K562 (cell line): ENCODE results near the gene FRMD4A.

Source experiments
- FOS ChIP-seq: IDR thresholded peaks from 3 replicates; pipeline ENCODE4 v1.6.1; 2011; ENCODE audit not compliant: insufficient read length; ENCODE audit errors: extremely low read depth
- TAL1 ChIP-seq: fragments of 450-650 bp; IDR thresholded peaks from 2 replicates; pipeline ENCODE4 v1.6.1; 2016; ENCODE audit warnings: mild to moderate bottlenecking
- ZBTB2 ChIP-seq: fragments of 450-650 bp; IDR thresholded peaks from 2 replicates; pipeline ENCODE4 v1.6.1; 2016; ENCODE audit warnings: antibody characterized with exemption
- TF ChIP-seq, protein P1 (sequence below), 3 experiments: IDR thresholded peaks in 2 of 3; conservative IDR thresholded peaks in 1 of 3; 2 replicates each; pipeline ENCODE4 v1.5.1; 2011 to 2012; ENCODE audit warnings: low read length in 3 of 3, mild to moderate bottlenecking in 3 of 3, control low read depth in 2 of 3, improper control_type of control experiment in 1 of 3, inconsistent platforms in 1 of 3, low read depth in 1 of 3, mixed read lengths in 1 of 3, moderate library complexity in 1 of 3; ENCODE audit not compliant: insufficient read depth in 2 of 3
- TF ChIP-seq, protein P2 (sequence below): fragments of 250-450 bp; sonication (Bioruptor Pico); IDR thresholded peaks from 2 replicates; pipeline ENCODE4 v1.4.0; 2020; ENCODE audit warnings: mild to moderate bottlenecking, moderate library complexity, borderline replicate concordance

- TF ChIP-seq, protein P1, sequence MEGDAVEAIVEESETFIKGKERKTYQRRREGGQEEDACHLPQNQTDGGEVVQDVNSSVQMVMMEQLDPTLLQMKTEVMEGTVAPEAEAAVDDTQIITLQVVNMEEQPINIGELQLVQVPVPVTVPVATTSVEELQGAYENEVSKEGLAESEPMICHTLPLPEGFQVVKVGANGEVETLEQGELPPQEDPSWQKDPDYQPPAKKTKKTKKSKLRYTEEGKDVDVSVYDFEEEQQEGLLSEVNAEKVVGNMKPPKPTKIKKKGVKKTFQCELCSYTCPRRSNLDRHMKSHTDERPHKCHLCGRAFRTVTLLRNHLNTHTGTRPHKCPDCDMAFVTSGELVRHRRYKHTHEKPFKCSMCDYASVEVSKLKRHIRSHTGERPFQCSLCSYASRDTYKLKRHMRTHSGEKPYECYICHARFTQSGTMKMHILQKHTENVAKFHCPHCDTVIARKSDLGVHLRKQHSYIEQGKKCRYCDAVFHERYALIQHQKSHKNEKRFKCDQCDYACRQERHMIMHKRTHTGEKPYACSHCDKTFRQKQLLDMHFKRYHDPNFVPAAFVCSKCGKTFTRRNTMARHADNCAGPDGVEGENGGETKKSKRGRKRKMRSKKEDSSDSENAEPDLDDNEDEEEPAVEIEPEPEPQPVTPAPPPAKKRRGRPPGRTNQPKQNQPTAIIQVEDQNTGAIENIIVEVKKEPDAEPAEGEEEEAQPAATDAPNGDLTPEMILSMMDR (IDR thresholded peaks at IDR 0.05 in 2 of 3, conservative IDR thresholded peaks at IDR 0.05 in 1 of 3; ENCODE audit: insufficient read depth in 2 of 3, low read depth in 1 of 3, low read length in 3 of 3), result no peak
- no peak for TF ChIP-seq FOS
- TF ChIP-seq, protein P2, sequence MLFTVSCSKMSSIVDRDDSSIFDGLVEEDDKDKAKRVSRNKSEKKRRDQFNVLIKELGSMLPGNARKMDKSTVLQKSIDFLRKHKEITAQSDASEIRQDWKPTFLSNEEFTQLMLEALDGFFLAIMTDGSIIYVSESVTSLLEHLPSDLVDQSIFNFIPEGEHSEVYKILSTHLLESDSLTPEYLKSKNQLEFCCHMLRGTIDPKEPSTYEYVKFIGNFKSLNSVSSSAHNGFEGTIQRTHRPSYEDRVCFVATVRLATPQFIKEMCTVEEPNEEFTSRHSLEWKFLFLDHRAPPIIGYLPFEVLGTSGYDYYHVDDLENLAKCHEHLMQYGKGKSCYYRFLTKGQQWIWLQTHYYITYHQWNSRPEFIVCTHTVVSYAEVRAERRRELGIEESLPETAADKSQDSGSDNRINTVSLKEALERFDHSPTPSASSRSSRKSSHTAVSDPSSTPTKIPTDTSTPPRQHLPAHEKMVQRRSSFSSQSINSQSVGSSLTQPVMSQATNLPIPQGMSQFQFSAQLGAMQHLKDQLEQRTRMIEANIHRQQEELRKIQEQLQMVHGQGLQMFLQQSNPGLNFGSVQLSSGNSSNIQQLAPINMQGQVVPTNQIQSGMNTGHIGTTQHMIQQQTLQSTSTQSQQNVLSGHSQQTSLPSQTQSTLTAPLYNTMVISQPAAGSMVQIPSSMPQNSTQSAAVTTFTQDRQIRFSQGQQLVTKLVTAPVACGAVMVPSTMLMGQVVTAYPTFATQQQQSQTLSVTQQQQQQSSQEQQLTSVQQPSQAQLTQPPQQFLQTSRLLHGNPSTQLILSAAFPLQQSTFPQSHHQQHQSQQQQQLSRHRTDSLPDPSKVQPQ (CRISPR knock-in tag), result no peak
- no peak for TF ChIP-seq ZBTB2
- TF ChIP-seq TAL1, result no peak
These were observed 307.6 kb downstream of the FRMD4A start for GRCh38 chr10:14022954-14023672.
